Activated T-cell treated with anti-CD3 and anti-CD28 coated beads, Interleukin-2, amount 50 U/mL, for 24 hours (primary cell): ENCODE data around the gene RPL18.

Experiments
- DNase-seq: peaks from one replicate; pipeline ENCODE4 v3.0.0-alpha.2; 2020
- H3K27ac Mint-ChIP-seq: 2 replicates; pipeline ENCODE4 v1.8.0; 2020; ENCODE audit warnings: mild to moderate bottlenecking, mixed read lengths
- H3K27me3 Mint-ChIP-seq: 2 replicates; pipeline ENCODE4 v1.8.0; 2020; ENCODE audit warnings: mixed read lengths
- H3K36me3 Mint-ChIP-seq: 2 replicates; pipeline ENCODE4 v1.8.0; 2020; ENCODE audit warnings: low read depth, mixed read lengths
- H3K4me1 Mint-ChIP-seq: 2 replicates; pipeline ENCODE4 v1.8.0; 2020; ENCODE audit warnings: low read depth, mixed read lengths
- H3K4me3 Mint-ChIP-seq: 2 replicates; pipeline ENCODE4 v1.8.0; 2020; ENCODE audit warnings: mild to moderate bottlenecking, moderate library complexity, mixed read lengths
- H3K9me3 Mint-ChIP-seq: 2 replicates; pipeline ENCODE4 v1.8.0; 2020; ENCODE audit warnings: mixed read lengths

The RPL18 gene

GRCh38 chr19:48628486-48629296, 9.7 kb upstream of the RPL18 start:
- Mint-ChIP-seq H3K27ac (peak overlapping the region; percentile 3), H3K9me3 (no peaks in the 10 kb centered on the region), H3K4me3 (no peak overlapping the region), H3K4me1 (peaks cover 57% of the 10 kb centered on the region), H3K36me3 (peaks cover 66% of the 10 kb centered on the region), H3K27me3 (no peaks in the 10 kb centered on the region)
- DNase-seq = no peak

- H3K27ac Mint-ChIP-seq = no peak overlapping the region
- H3K4me3 Mint-ChIP-seq = no peak overlapping the region
- no peak for DNase-seq
- H3K4me1 Mint-ChIP-seq = peaks cover 54% of the 10 kb centered on the region
- H3K36me3 Mint-ChIP-seq = peaks cover 71% of the 10 kb centered on the region
- H3K27me3 Mint-ChIP-seq = no peaks in the 10 kb centered on the region
- no peaks in the 10 kb centered on the region for H3K9me3 Mint-ChIP-seq
Observed at GRCh38 chr19:48627865-48628314, 8.9 kb upstream of the RPL18 start.

GRCh38 chr19:48627201-48627864, 8.4 kb upstream of the RPL18 start:
- Mint-ChIP-seq H3K4me1 (peaks cover 50% of the 10 kb centered on the region), H3K4me3 (no peak overlapping the region), H3K9me3 (no peaks in the 10 kb centered on the region), H3K27me3 (no peaks in the 10 kb centered on the region), H3K27ac (peak overlapping the region; percentile 60), H3K36me3 (peaks cover 71% of the 10 kb centered on the region)
- DNase-seq = no peak

- no peaks in the 10 kb centered on the region for H3K9me3 Mint-ChIP-seq
- H3K27me3 Mint-ChIP-seq = no peaks in the 10 kb centered on the region
- H3K4me1 Mint-ChIP-seq = peaks cover 50% of the 10 kb centered on the region
- no peak overlapping the region for H3K4me3 Mint-ChIP-seq
- H3K27ac Mint-ChIP-seq = no peak overlapping the region
- peaks cover 73% of the 10 kb centered on the region for H3K36me3 Mint-ChIP-seq
- DNase-seq = no peak
Observed at GRCh38 chr19:48625891-48626327, 6.9 kb upstream of the RPL18 start.

GRCh38 chr19:48624791-48625723, 6.1 kb upstream of the RPL18 start:
- Mint-ChIP-seq H3K27me3 (no peaks in the 10 kb centered on the region), H3K9me3 (no peaks in the 10 kb centered on the region), H3K36me3 (peaks cover 68% of the 10 kb centered on the region), H3K27ac (peak overlapping the region; percentile 89), H3K4me1 (peaks cover 49% of the 10 kb centered on the region), H3K4me3 (peak overlapping the region; percentile 73)
- DNase-seq = no peak

- peaks cover 68% of the 10 kb centered on the region for H3K36me3 Mint-ChIP-seq
Observed at GRCh38 chr19:48624067-48624594, 5.2 kb upstream of the RPL18 start.

GRCh38 chr19:48623556-48624066, 4.6 kb upstream of the RPL18 start:
- H3K27me3 Mint-ChIP-seq = no peaks in the 10 kb centered on the region
- H3K27ac Mint-ChIP-seq = peak overlapping the region; percentile 89
- no peaks in the 10 kb centered on the region for H3K9me3 Mint-ChIP-seq
- H3K4me3 Mint-ChIP-seq = peak overlapping the region; percentile 73
- peaks cover 53% of the 10 kb centered on the region for H3K4me1 Mint-ChIP-seq
- peaks cover 68% of the 10 kb centered on the region for H3K36me3 Mint-ChIP-seq
- DNase-seq = no peak

More at GRCh38 chr19:48624067-48624594, 5.2 kb upstream of the RPL18 start:
- peak; percentile 97 for DNase-seq
- Mint-ChIP-seq H3K9me3 (no peaks in the 10 kb centered on the region), H3K27ac (peak overlapping the region; percentile 89), H3K4me3 (peak overlapping the region; percentile 73), H3K4me1 (peaks cover 53% of the 10 kb centered on the region), H3K27me3 (no peaks in the 10 kb centered on the region)

GRCh38 chr19:48619692-48620585, 961 bp upstream of the RPL18 start:
- H3K36me3 Mint-ChIP-seq = peaks cover 80% of the 10 kb centered on the region
- H3K4me3 Mint-ChIP-seq = peak overlapping the region; percentile 98
- DNase-seq = no peak
- no peaks in the 10 kb centered on the region for H3K9me3 Mint-ChIP-seq
- peak overlapping the region; percentile 99 for H3K27ac Mint-ChIP-seq
- H3K4me1 Mint-ChIP-seq = peaks cover 54% of the 10 kb centered on the region
- H3K27me3 Mint-ChIP-seq = no peaks in the 10 kb centered on the region

GRCh38 chr19:48618278-48618915, 581 bp downstream of the RPL18 start:
- Mint-ChIP-seq H3K9me3 (no peaks in the 10 kb centered on the region), H3K4me3 (peak overlapping the region; percentile 98), H3K4me1 (peaks cover 41% of the 10 kb centered on the region), H3K27ac (peak overlapping the region; percentile 99), H3K27me3 (no peaks in the 10 kb centered on the region), H3K36me3 (peaks cover 85% of the 10 kb centered on the region)
- no peak for DNase-seq

GRCh38 chr19:48617146-48617937, 1.6 kb downstream of the RPL18 start:
- no peak for DNase-seq
- Mint-ChIP-seq H3K27ac (peak overlapping the region; percentile 99), H3K9me3 (no peaks in the 10 kb centered on the region), H3K4me3 (peak overlapping the region; percentile 98), H3K27me3 (no peaks in the 10 kb centered on the region), H3K4me1 (peaks cover 37% of the 10 kb centered on the region), H3K36me3 (peaks cover 81% of the 10 kb centered on the region)

- peak overlapping the region; percentile 98 for H3K4me3 Mint-ChIP-seq
- no peaks in the 10 kb centered on the region for H3K27me3 Mint-ChIP-seq
- peaks cover 80% of the 10 kb centered on the region for H3K36me3 Mint-ChIP-seq
- H3K27ac Mint-ChIP-seq = peak overlapping the region; percentile 99
- H3K9me3 Mint-ChIP-seq = no peaks in the 10 kb centered on the region
- peaks cover 32% of the 10 kb centered on the region for H3K4me1 Mint-ChIP-seq
- no peak for DNase-seq
Observed at GRCh38 chr19:48616491-48617056, 2.4 kb downstream of the RPL18 start.

- peak overlapping the region; percentile 98 for H3K4me3 Mint-ChIP-seq
- no peaks in the 10 kb centered on the region for H3K9me3 Mint-ChIP-seq
- peaks cover 75% of the 10 kb centered on the region for H3K36me3 Mint-ChIP-seq
- H3K27me3 Mint-ChIP-seq = no peaks in the 10 kb centered on the region
- H3K4me1 Mint-ChIP-seq = peaks cover 29% of the 10 kb centered on the region
- no peak for DNase-seq
- H3K27ac Mint-ChIP-seq = peak overlapping the region; percentile 99
Observed at GRCh38 chr19:48616041-48616436, 2.9 kb downstream of the RPL18 start.
